ENCODE measurements around the gene SAP30L.

SAP30L gene

GRCh38 chr5:154487541-154487940 lies 41.7 kb downstream of the SAP30L start:
- H3K36me3 ChIP-seq (ENCODE audit: control insufficient read depth in 4 of 4, insufficient read depth in 4 of 4, low read length in 3 of 4) = no peaks in the 10 kb centered on the region
- DNase-seq = no peak
- peaks cover 0 to 6% (median 5%) of the 10 kb centered on the region in 4 experiments for H3K4me1 ChIP-seq (ENCODE audit: control extremely low read depth in 1 of 4, control insufficient read depth in 4 of 4, insufficient read depth in 4 of 4, low read length in 3 of 4)
- ChIA-PET POLR2A (no interaction called here), CTCF (interaction anchor here (1.1 to 2.1 kb wide), 2 partner anchors 19 to 66 kb away, joined by 3 to 6 read pairs; no protein-coding TSS in a partner anchor)
- H3K9me3 ChIP-seq (ENCODE audit: control extremely low read depth in 1 of 5, control insufficient read depth in 4 of 5, insufficient read depth in 2 of 5, low read depth in 1 of 5, low read length in 4 of 5) = no peaks in the 10 kb centered on the region
- no peak overlapping the region for H3K4me3 ChIP-seq (ENCODE audit: control insufficient read depth in 1 of 7, extremely low read depth in 1 of 7, insufficient read depth in 4 of 7, low read depth in 2 of 7, low read length in 6 of 7)
- H3K27me3 ChIP-seq (replicated peaks in 2 of 5; ENCODE audit: control insufficient read depth in 4 of 5, insufficient read depth in 5 of 5, low read length in 4 of 5) = peaks cover 32 to 96% (median 60%) of the 10 kb centered on the region in 5 experiments
- H3K27ac ChIP-seq (ENCODE audit: insufficient read depth in 1 of 2, low read depth in 1 of 2, low read length in 2 of 2, poor library complexity in 1 of 2, severe bottlenecking in 2 of 2) = no peak overlapping the region
- WGBS (ENCODE audit: insufficient coverage) = 46% methylated on average over 2 of the region's 2 CpGs

GRCh38 chr5:154491941-154492340 lies 46.1 kb downstream of the SAP30L start:
- H3K27me3 ChIP-seq (replicated peaks in 2 of 5; ENCODE audit: control insufficient read depth in 4 of 5, insufficient read depth in 5 of 5, low read length in 4 of 5) = peaks cover 23 to 88% (median 34%) of the 10 kb centered on the region in 5 experiments
- no CpG with 5 or more reads among the region's 2 CpGs for WGBS (ENCODE audit: insufficient coverage)
- DNase-seq = no peak
- no peaks in the 10 kb centered on the region for H3K9me3 ChIP-seq (ENCODE audit: control extremely low read depth in 1 of 5, control insufficient read depth in 4 of 5, insufficient read depth in 2 of 5, low read depth in 1 of 5, low read length in 4 of 5)
- no peaks in the 10 kb centered on the region for H3K36me3 ChIP-seq (ENCODE audit: control insufficient read depth in 4 of 4, insufficient read depth in 4 of 4, low read length in 3 of 4)
- no peak overlapping the region for H3K4me3 ChIP-seq (ENCODE audit: control insufficient read depth in 1 of 7, extremely low read depth in 1 of 7, insufficient read depth in 4 of 7, low read depth in 2 of 7, low read length in 6 of 7)
- POLR2A ChIA-PET = no interaction called here
- no peaks in the 10 kb centered on the region for H3K4me1 ChIP-seq (ENCODE audit: control extremely low read depth in 1 of 4, control insufficient read depth in 4 of 4, insufficient read depth in 4 of 4, low read length in 3 of 4)
- CTCF ChIA-PET = no interaction called here
- H3K27ac ChIP-seq (ENCODE audit: insufficient read depth in 1 of 2, low read depth in 1 of 2, low read length in 2 of 2, poor library complexity in 1 of 2, severe bottlenecking in 2 of 2) = no peak overlapping the region

GRCh38 chr5:154493274-154493673 lies 47.5 kb downstream of the SAP30L start:
- DNase-seq = no peak
- POLR2A ChIA-PET = no interaction called here
- CTCF ChIA-PET = no interaction called here
- H3K4me1 ChIP-seq (ENCODE audit: control extremely low read depth in 1 of 4, control insufficient read depth in 4 of 4, insufficient read depth in 4 of 4, low read length in 3 of 4) = no peaks in the 10 kb centered on the region
- H3K4me3 ChIP-seq (ENCODE audit: control insufficient read depth in 1 of 7, extremely low read depth in 1 of 7, insufficient read depth in 4 of 7, low read depth in 2 of 7, low read length in 6 of 7) = no peak overlapping the region
- WGBS (ENCODE audit: insufficient coverage) = 44% methylated on average over 26 of the region's 29 CpGs
- H3K27me3 ChIP-seq (replicated peaks in 2 of 5; ENCODE audit: control insufficient read depth in 4 of 5, insufficient read depth in 5 of 5, low read length in 4 of 5) = peaks cover 14 to 79% (median 28%) of the 10 kb centered on the region in 5 experiments
- no peaks in the 10 kb centered on the region for H3K9me3 ChIP-seq (ENCODE audit: control extremely low read depth in 1 of 5, control insufficient read depth in 4 of 5, insufficient read depth in 2 of 5, low read depth in 1 of 5, low read length in 4 of 5)
- no peak overlapping the region for H3K27ac ChIP-seq (ENCODE audit: insufficient read depth in 1 of 2, low read depth in 1 of 2, low read length in 2 of 2, poor library complexity in 1 of 2, severe bottlenecking in 2 of 2)
- no peaks in the 10 kb centered on the region for H3K36me3 ChIP-seq (ENCODE audit: control insufficient read depth in 4 of 4, insufficient read depth in 4 of 4, low read length in 3 of 4)

- 80% methylated on average over 1 of the region's 4 CpGs for WGBS (ENCODE audit: insufficient coverage)
- no peaks in the 10 kb centered on the region for H3K36me3 ChIP-seq (ENCODE audit: control insufficient read depth in 4 of 4, insufficient read depth in 4 of 4, low read length in 3 of 4)
- H3K27me3 ChIP-seq (replicated peaks in 2 of 5; ENCODE audit: control insufficient read depth in 4 of 5, insufficient read depth in 5 of 5, low read length in 4 of 5) = peaks cover 11 to 71% (median 26%) of the 10 kb centered on the region in 5 experiments
- ChIA-PET CTCF (no interaction called here), POLR2A (no interaction called here)
- no peaks in the 10 kb centered on the region for H3K4me1 ChIP-seq (ENCODE audit: control extremely low read depth in 1 of 4, control insufficient read depth in 4 of 4, insufficient read depth in 4 of 4, low read length in 3 of 4)
- DNase-seq = no peak
- H3K4me3 ChIP-seq (ENCODE audit: control insufficient read depth in 1 of 7, extremely low read depth in 1 of 7, insufficient read depth in 4 of 7, low read depth in 2 of 7, low read length in 6 of 7) = no peak overlapping the region
- H3K27ac ChIP-seq (ENCODE audit: insufficient read depth in 1 of 2, low read depth in 1 of 2, low read length in 2 of 2, poor library complexity in 1 of 2, severe bottlenecking in 2 of 2) = no peak overlapping the region
- no peaks in the 10 kb centered on the region for H3K9me3 ChIP-seq (ENCODE audit: control extremely low read depth in 1 of 5, control insufficient read depth in 4 of 5, insufficient read depth in 2 of 5, low read depth in 1 of 5, low read length in 4 of 5)
These were observed 48.2 kb downstream of the SAP30L start for GRCh38 chr5:154494036-154494435.

GRCh38 chr5:154498591-154498990 lies 52.8 kb downstream of the SAP30L start:
- ChIA-PET CTCF (interaction anchor here (1.1 to 1.6 kb wide), 2 partner anchors 31 to 35 kb away, joined by 3 read pairs; no protein-coding TSS in a partner anchor), POLR2A (no interaction called here)
- H3K9me3 ChIP-seq (ENCODE audit: control extremely low read depth in 1 of 5, control insufficient read depth in 4 of 5, insufficient read depth in 2 of 5, low read depth in 1 of 5, low read length in 4 of 5) = no peaks in the 10 kb centered on the region
- H3K4me3 ChIP-seq (ENCODE audit: control insufficient read depth in 1 of 7, extremely low read depth in 1 of 7, insufficient read depth in 4 of 7, low read depth in 2 of 7, low read length in 6 of 7) = no peak overlapping the region
- H3K27ac ChIP-seq (ENCODE audit: insufficient read depth in 1 of 2, low read depth in 1 of 2, low read length in 2 of 2, poor library complexity in 1 of 2, severe bottlenecking in 2 of 2) = no peak overlapping the region
- no peaks in the 10 kb centered on the region for H3K36me3 ChIP-seq (ENCODE audit: control insufficient read depth in 4 of 4, insufficient read depth in 4 of 4, low read length in 3 of 4)
- peak in 1 of 3 donors; percentile 44 for DNase-seq
- peaks cover 2 to 35% (median 13%) of the 10 kb centered on the region in 5 experiments for H3K27me3 ChIP-seq (replicated peaks in 2 of 5; ENCODE audit: control insufficient read depth in 4 of 5, insufficient read depth in 5 of 5, low read length in 4 of 5)
- 57% methylated on average over 1 of the region's 1 CpG for WGBS (ENCODE audit: insufficient coverage)
- H3K4me1 ChIP-seq (ENCODE audit: control extremely low read depth in 1 of 4, control insufficient read depth in 4 of 4, insufficient read depth in 4 of 4, low read length in 3 of 4) = no peaks in the 10 kb centered on the region

- Histone ChIP-seq H3K4me3 (ENCODE audit: control insufficient read depth in 1 of 7, extremely low read depth in 1 of 7, insufficient read depth in 4 of 7, low read depth in 2 of 7, low read length in 6 of 7) (no peak overlapping the region), H3K27ac (ENCODE audit: insufficient read depth in 1 of 2, low read depth in 1 of 2, low read length in 2 of 2, poor library complexity in 1 of 2, severe bottlenecking in 2 of 2) (no peak overlapping the region), H3K4me1 (ENCODE audit: control extremely low read depth in 1 of 4, control insufficient read depth in 4 of 4, insufficient read depth in 4 of 4, low read length in 3 of 4) (no peaks in the 10 kb centered on the region), H3K36me3 (ENCODE audit: control insufficient read depth in 4 of 4, insufficient read depth in 4 of 4, low read length in 3 of 4) (no peaks in the 10 kb centered on the region), H3K9me3 (ENCODE audit: control extremely low read depth in 1 of 5, control insufficient read depth in 4 of 5, insufficient read depth in 2 of 5, low read depth in 1 of 5, low read length in 4 of 5) (no peaks in the 10 kb centered on the region), H3K27me3 (replicated peaks in 2 of 5; ENCODE audit: control insufficient read depth in 4 of 5, insufficient read depth in 5 of 5, low read length in 4 of 5) (peaks cover 2 to 31% (median 10%) of the 10 kb centered on the region in 5 experiments)
- ChIA-PET CTCF (interaction anchor here (1.1 to 1.6 kb wide), 2 partner anchors 31 to 35 kb away, joined by 3 read pairs; no protein-coding TSS in a partner anchor), POLR2A (no interaction called here)
- WGBS (ENCODE audit: insufficient coverage) = 100% methylated on average over 2 of the region's 2 CpGs
- no peak for DNase-seq
These were observed 53.2 kb downstream of the SAP30L start for GRCh38 chr5:154498994-154499393.

- POLR2A ChIA-PET = no interaction called here
- Histone ChIP-seq H3K4me1 (ENCODE audit: control extremely low read depth in 1 of 4, control insufficient read depth in 4 of 4, insufficient read depth in 4 of 4, low read length in 3 of 4) (no peaks in the 10 kb centered on the region), H3K4me3 (ENCODE audit: control insufficient read depth in 1 of 7, extremely low read depth in 1 of 7, insufficient read depth in 4 of 7, low read depth in 2 of 7, low read length in 6 of 7) (no peak overlapping the region)
These were observed 55.8 kb downstream of the SAP30L start for GRCh38 chr5:154501566-154501965.

More at GRCh38 chr5:154501566-154501965, 55.8 kb downstream of the SAP30L start:
- Histone ChIP-seq H3K27me3 (replicated peaks in 2 of 5; ENCODE audit: control insufficient read depth in 4 of 5, insufficient read depth in 5 of 5, low read length in 4 of 5) (peaks cover 0 to 12% (median 4%) of the 10 kb centered on the region in 5 experiments), H3K36me3 (ENCODE audit: control insufficient read depth in 4 of 4, insufficient read depth in 4 of 4, low read length in 3 of 4) (no peaks in the 10 kb centered on the region), H3K27ac (ENCODE audit: insufficient read depth in 1 of 2, low read depth in 1 of 2, low read length in 2 of 2, poor library complexity in 1 of 2, severe bottlenecking in 2 of 2) (no peak overlapping the region), H3K9me3 (ENCODE audit: control extremely low read depth in 1 of 5, control insufficient read depth in 4 of 5, insufficient read depth in 2 of 5, low read depth in 1 of 5, low read length in 4 of 5) (no peaks in the 10 kb centered on the region)
- DNase-seq = no peak
- CTCF ChIA-PET = interaction anchor here (1.8 kb wide), 1 partner anchor 97 kb away, joined by 4 read pairs; no protein-coding TSS in a partner anchor
- 85% methylated on average over 2 of the region's 2 CpGs for WGBS (ENCODE audit: insufficient coverage)

Measured in common myeloid progenitor, CD34-positive (primary cell).